Activated naive CD8-positive, alpha-beta T cell treated with anti-CD3 and anti-CD28 coated beads, Interleukin-2, amount 10 ng/mL, durations not matched to agents 7 days and 5 days (primary cell): ENCODE results near the gene ITGAL. TPM values are rescaled to one million over a fixed set of nuclear protein-coding genes. Genes with fewer than 3 reads are reported as not detected.
"Not testable (repeated sequence)": the region's sequence is repeated elsewhere in the genome, so short reads cannot be mapped to it uniquely, and the experiment has no call there.

Experiments
- ATAC-seq: fragments of 150-1000 bp; cut with Tn5 transposase; one replicate; pipeline ENCODE4 v1.10.0; 2021; ENCODE audit warnings: low read depth, moderate library complexity
- POLR2A ChIA-PET: fragments of 350-600 bp; sonication (Branson Sonifier 250); formaldehyde crosslinking; loops from one replicate; lab custom pipeline; 2021; ENCODE audit warnings: antibody characterized with exemption; lab: Charles Lee
- DNase-seq: peaks from one replicate; pipeline ENCODE4 v3.0.0; 2021
- H3K27ac Mint-ChIP-seq: one replicate; pipeline ENCODE4 v1.8.0; 2022; ENCODE audit warnings: mild to moderate bottlenecking, mixed read lengths
- H3K27me3 Mint-ChIP-seq: one replicate; pipeline ENCODE4 v1.8.0; 2022; ENCODE audit warnings: mild to moderate bottlenecking, moderate library complexity, mixed read lengths
- H3K36me3 Mint-ChIP-seq: one replicate; pipeline ENCODE4 v1.8.0; 2021; ENCODE audit warnings: mild to moderate bottlenecking, mixed read lengths
- H3K4me1 Mint-ChIP-seq: one replicate; pipeline ENCODE4 v1.8.0; 2021; ENCODE audit warnings: mixed read lengths
- H3K4me3 Mint-ChIP-seq: one replicate; pipeline ENCODE4 v1.8.0; 2022; ENCODE audit warnings: mild to moderate bottlenecking, moderate library complexity, mixed read lengths
- H3K9me3 Mint-ChIP-seq: one replicate; pipeline ENCODE4 v1.8.0; 2021; ENCODE audit warnings: mixed read lengths
- total RNA-seq, 2 experiments: library from RNA; stranded (reverse); gene quantifications; one replicate each; pipeline ENCODE4 v1.2.3, GENCODE V29; 2021

ITGAL gene
- total RNA-seq, 2 experiments from 2014 or later: 662 to 664 TPM

DNA sequence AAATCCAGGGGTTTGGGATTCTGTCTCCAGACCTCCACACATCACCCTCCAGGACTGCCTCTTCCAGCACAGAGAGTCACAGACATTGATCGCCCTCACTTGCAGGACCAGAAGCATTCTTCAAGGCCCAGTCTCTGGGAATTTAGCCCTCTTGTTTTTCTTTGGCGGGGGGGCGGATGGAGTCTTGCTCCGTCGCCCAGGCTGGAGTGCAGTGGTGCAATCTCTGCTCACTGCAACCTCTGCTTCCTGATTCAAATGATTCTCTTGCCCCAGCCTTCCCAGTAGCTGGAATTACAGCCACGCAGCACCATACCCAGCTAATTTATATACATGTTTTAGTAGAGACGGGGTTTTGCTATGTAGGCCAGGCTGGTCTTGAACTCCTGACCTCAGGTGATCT is 8.5 kb upstream of the ITGAL start:
- Mint-ChIP-seq H3K27me3 (no peaks in the 10 kb centered on the region), H3K4me1 (peaks cover 41% of the 10 kb centered on the region), H3K4me3 (no peak overlapping the region), H3K9me3 (no peaks in the 10 kb centered on the region), H3K36me3 (peaks cover 2% of the 10 kb centered on the region), H3K27ac (peak overlapping the region; percentile 38)
- POLR2A ChIA-PET: interaction anchor here (0.5 kb wide), 1 partner anchor 14 kb away, joined by 3 read pairs; no protein-coding TSS in a partner anchor
- DNase-seq: no peak
- ATAC-seq: no peak

DNA sequence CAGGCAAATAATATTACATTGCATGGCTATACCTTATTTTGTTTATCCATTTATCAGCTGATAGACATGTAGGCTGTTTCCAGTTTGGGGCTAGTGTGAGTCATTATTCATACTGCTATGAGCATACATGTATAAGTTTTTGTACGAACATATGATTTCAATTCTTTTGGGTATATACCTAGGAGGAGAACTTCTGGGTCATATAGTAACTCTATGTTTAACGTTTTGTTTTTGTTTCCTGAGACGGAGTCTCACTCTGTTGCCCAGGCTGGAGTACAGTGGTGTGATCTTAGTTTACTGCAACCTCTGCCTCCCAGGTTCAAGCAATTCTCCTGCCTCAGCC is 2.4 kb upstream of the ITGAL start:
- POLR2A ChIA-PET: interaction anchor here (1.1 to 8.1 kb wide), 3 partner anchors 12 to 284 kb away, joined by 3 to 259 read pairs (median 4); partner anchors contain the start of gene SEPHS2
- Mint-ChIP-seq H3K27ac (peak overlapping the region; percentile 92), H3K4me3 (peak overlapping the region; percentile 45), H3K36me3 (peaks cover 20% of the 10 kb centered on the region), H3K9me3 (no peaks in the 10 kb centered on the region), H3K27me3 (no peaks in the 10 kb centered on the region), H3K4me1 (peaks cover 45% of the 10 kb centered on the region)
- ATAC-seq: no peak
- no peak for DNase-seq

DNA sequence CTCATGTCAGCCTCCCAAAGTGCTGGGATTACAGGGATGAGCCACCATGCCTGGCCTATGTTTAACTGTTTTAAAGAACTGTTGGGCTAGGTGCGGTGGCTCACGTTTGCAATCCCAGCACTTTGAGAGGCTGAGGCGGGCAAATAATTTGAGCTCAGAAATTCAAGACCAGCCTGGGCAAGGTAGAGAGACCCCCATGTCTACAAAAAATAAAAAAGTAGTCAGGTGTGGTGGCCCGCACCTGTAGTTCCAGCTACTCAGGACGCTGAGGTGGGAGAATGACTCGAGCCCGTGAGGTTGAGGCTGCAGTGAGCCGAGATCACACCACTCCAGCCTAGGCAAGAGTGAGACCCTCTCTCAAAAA is 1.9 kb upstream of the ITGAL start:
- H3K36me3 Mint-ChIP-seq: peaks cover 24% of the 10 kb centered on the region
- peaks cover 48% of the 10 kb centered on the region for H3K4me1 Mint-ChIP-seq
- H3K27ac Mint-ChIP-seq: peak overlapping the region; percentile 92
- no peak for DNase-seq
- H3K9me3 Mint-ChIP-seq: no peaks in the 10 kb centered on the region
- no peaks in the 10 kb centered on the region for H3K27me3 Mint-ChIP-seq
- ATAC-seq: no peak
- no peak overlapping the region for H3K4me3 Mint-ChIP-seq
- POLR2A ChIA-PET: interaction anchor here (1.1 to 8.1 kb wide), 5 partner anchors 12 to 285 kb away, joined by 3 to 259 read pairs (median 4); partner anchors contain the start of gene SEPHS2

DNA sequence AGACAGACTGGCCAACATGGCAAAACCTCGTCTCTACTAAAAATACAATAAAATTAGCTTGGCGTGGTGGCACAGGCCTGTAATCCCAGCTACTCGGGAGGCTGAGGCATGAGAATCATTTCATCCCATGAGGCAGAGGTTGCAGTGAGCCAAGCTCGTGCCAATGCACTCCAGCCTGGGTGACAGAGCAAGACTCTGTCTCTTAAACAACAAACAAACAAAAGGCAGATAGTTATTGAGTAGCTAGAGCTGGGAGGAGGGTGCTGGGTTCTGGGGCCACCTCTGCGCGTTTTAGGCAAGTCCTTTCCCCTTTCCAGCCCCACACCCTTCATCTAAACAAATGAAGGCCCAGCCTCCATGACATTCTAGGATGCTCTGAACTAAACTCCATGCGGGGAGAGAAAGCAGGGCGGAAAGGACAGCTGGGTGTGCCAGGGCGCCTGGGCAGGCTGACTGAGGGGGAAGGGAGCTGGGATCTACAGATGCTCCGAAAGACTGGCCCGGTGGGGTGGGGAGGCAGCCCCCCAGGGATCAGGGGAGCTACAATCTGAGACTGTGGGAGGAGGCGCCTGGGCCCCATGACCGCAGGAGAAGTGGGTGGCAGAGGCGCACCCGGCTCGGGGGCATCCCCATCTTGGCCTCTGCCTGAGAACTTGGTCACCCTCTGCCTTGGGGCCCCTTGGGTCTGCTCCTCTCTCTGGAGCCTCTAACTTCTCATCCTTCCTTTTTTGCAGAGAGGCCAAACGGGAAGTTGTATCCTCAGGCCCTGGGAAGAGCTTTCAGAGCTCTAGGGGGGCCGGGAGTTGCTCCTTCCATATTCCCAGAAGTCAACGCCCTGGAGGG is 910 bp downstream of the ITGAL start:
- H3K27me3 Mint-ChIP-seq: no peaks in the 10 kb centered on the region

GRCh38 chr16:30474074-30474452 is 1.5 kb downstream of the ITGAL start:
- no peak for DNase-seq
- POLR2A ChIA-PET: interaction anchor here (0.5 to 8.1 kb wide), 19 partner anchors 9 to 169 kb away, joined by 3 to 259 read pairs (median 6); partner anchors contain the start of genes DCTPP1, SEPHS2, SEPTIN1 and TBC1D10B
- Mint-ChIP-seq H3K27me3 (no peaks in the 10 kb centered on the region), H3K36me3 (peaks cover 48% of the 10 kb centered on the region), H3K27ac (peak overlapping the region; percentile 92), H3K9me3 (no peaks in the 10 kb centered on the region), H3K4me3 (peak overlapping the region; percentile 100), H3K4me1 (peaks cover 52% of the 10 kb centered on the region)
- ATAC-seq: no peak

More for the DNA sequence above, 910 bp downstream of the ITGAL start:
- Mint-ChIP-seq H3K9me3 (no peaks in the 10 kb centered on the region), H3K4me1 (peaks cover 49% of the 10 kb centered on the region), H3K4me3 (peak overlapping the region; percentile 100), H3K36me3 (peaks cover 44% of the 10 kb centered on the region), H3K27ac (peak overlapping the region; percentile 92)
- ATAC-seq (peak; percentile 21), DNase-seq (peak; percentile 60)
- POLR2A ChIA-PET: interaction anchor here (0.5 to 8.1 kb wide), 22 partner anchors 9 to 290 kb away, joined by 3 to 259 read pairs (median 5); partner anchors contain the start of genes CORO1A, DCTPP1, SEPHS2 and SEPTIN1

GRCh38 chr16:30474684-30475083 is 2.1 kb downstream of the ITGAL start:
- ATAC-seq (no peak), DNase-seq (no peak)
- peaks cover 48% of the 10 kb centered on the region for H3K4me1 Mint-ChIP-seq
- no peaks in the 10 kb centered on the region for H3K27me3 Mint-ChIP-seq
- POLR2A ChIA-PET: interaction anchor here (0.6 to 8.1 kb wide), 10 partner anchors 8 to 168 kb away, joined by 3 to 259 read pairs (median 20); partner anchors contain the start of gene SEPHS2
- peaks cover 49% of the 10 kb centered on the region for H3K36me3 Mint-ChIP-seq
- H3K9me3 Mint-ChIP-seq: no peaks in the 10 kb centered on the region
- peak overlapping the region; percentile 100 for H3K4me3 Mint-ChIP-seq
- H3K27ac Mint-ChIP-seq: peak overlapping the region; percentile 71

DNA sequence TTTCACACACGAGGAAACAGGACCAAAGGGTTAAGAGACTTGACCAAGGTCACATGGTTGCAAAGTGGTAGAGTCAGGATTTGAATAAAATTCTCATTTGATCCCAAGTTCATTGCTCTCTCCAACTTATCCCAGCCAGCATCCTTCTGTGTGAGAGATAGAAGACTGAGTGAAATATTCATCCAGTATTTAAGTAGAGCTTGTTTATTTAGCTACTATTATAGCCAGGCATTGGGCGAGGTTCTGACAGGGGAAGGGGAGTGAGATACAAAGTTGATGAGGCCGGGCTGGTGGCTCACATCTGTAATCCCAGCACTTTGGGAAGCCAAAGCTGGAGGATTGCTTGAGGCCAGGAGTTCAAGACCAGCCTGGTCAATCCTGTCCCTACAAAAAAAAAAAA is 4.4 kb downstream of the ITGAL start:
- peaks cover 41% of the 10 kb centered on the region for H3K4me1 Mint-ChIP-seq
- DNase-seq (no peak), ATAC-seq (no peak)
- no peaks in the 10 kb centered on the region for H3K27me3 Mint-ChIP-seq
- no peaks in the 10 kb centered on the region for H3K9me3 Mint-ChIP-seq
- H3K27ac Mint-ChIP-seq: peak overlapping the region; percentile 80
- peaks cover 64% of the 10 kb centered on the region for H3K36me3 Mint-ChIP-seq
- POLR2A ChIA-PET: interaction anchor here (1.3 to 5.5 kb wide), 6 partner anchors 8 to 59 kb away, joined by 3 to 41 read pairs (median 8); partner anchors contain the start of gene DCTPP1
- H3K4me3 Mint-ChIP-seq: peak overlapping the region; percentile 23

DNA sequence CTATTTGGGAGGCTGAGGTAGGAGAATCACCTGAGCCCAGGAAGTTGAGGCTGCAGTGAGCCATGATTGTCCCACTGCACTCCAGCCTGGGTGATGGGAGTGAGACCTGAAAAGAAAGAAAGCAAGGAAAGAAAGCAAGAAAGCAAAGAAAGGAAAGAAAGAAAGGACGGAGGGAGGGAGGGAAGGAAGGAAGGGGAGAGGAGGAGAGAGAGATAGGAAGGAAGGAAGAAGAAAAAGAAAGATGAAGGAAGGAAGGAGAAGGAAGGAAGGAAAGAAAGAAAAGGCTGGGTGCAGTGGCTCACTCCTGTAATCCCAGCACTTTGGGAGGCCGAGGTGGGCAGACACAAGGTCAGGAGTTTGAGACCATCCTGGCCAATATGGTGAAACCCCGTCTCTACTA is 5.2 kb downstream of the ITGAL start:
- H3K9me3 Mint-ChIP-seq, H3K27me3 Mint-ChIP-seq, ATAC-seq, DNase-seq: not testable (repeated sequence)
- Mint-ChIP-seq H3K4me3 (peak overlapping the region; percentile 23), H3K4me1 (peaks cover 43% of the 10 kb centered on the region), H3K36me3 (peaks cover 68% of the 10 kb centered on the region), H3K27ac (peak overlapping the region; percentile 80)
- POLR2A ChIA-PET: interaction anchor here (1.3 to 5.5 kb wide), 4 partner anchors 9 to 58 kb away, joined by 3 to 41 read pairs (median 14); no protein-coding TSS in a partner anchor

DNA sequence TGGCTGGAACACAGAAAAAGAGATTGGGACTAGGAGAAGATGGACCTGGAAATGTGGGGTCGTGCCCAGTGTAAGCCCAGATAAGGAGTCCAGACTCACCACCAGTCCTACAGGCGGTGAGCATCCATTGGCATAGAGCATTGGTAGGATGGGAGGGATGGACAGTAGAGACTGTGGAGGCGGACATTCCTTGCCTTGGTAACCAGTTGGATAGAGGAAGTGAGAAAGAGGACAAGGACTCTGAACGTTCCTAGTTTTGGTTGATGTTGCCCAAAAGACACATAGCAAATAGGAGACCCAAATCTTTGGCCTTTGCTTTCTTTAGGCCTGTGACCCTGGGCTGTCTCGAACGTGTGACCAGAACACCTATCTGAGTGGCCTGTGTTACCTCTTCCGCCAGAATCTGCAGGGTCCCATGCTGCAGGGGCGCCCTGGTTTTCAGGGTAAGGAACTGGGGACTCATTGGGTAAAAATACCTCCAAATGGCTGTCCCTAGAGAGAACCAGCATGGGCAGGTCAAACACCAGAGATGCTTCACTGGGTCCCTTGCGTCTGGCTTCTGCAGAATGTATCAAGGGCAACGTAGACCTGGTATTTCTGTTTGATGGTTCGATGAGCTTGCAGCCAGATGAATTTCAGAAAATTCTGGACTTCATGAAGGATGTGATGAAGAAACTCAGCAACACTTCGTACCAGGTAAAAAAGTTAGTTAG is 6.4 kb downstream of the ITGAL start:
- ATAC-seq (no peak), DNase-seq (no peak)
- H3K27me3 Mint-ChIP-seq: no peaks in the 10 kb centered on the region
- peak overlapping the region; percentile 3 for H3K4me3 Mint-ChIP-seq
- peak overlapping the region; percentile 75 for H3K27ac Mint-ChIP-seq
- H3K4me1 Mint-ChIP-seq: peaks cover 46% of the 10 kb centered on the region
- H3K9me3 Mint-ChIP-seq: no peaks in the 10 kb centered on the region
- H3K36me3 Mint-ChIP-seq: peaks cover 65% of the 10 kb centered on the region
- POLR2A ChIA-PET: interaction anchor here (0.6 to 5.5 kb wide), 6 partner anchors 9 to 399 kb away, joined by 3 to 41 read pairs (median 5); partner anchors contain the start of gene DCTPP1

DNA sequence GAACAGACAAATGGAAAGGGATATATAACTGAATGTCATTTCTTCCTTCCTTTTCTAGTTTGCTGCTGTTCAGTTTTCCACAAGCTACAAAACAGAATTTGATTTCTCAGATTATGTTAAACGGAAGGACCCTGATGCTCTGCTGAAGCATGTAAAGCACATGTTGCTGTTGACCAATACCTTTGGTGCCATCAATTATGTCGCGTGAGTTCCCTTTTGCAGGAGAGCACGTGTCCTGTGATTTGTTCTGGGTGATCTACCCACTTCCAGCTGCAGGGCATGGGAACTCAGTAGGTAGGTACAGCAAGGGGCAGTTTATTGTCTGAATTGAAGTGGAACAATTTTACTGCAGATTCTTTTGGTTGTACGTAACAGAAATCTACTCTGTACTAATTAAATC is 8.8 kb downstream of the ITGAL start:
- H3K9me3 Mint-ChIP-seq: no peaks in the 10 kb centered on the region
- H3K4me1 Mint-ChIP-seq: peaks cover 43% of the 10 kb centered on the region
- H3K36me3 Mint-ChIP-seq: peaks cover 65% of the 10 kb centered on the region
- POLR2A ChIA-PET: interaction anchor here (0.6 to 5.5 kb wide), 6 partner anchors 8 to 174 kb away, joined by 3 to 41 read pairs (median 8); partner anchors contain the start of gene ITGAL
- DNase-seq: no peak
- H3K27ac Mint-ChIP-seq: peak overlapping the region; percentile 62
- no peak for ATAC-seq
- no peaks in the 10 kb centered on the region for H3K27me3 Mint-ChIP-seq
- peak overlapping the region; percentile 11 for H3K4me3 Mint-ChIP-seq

DNA sequence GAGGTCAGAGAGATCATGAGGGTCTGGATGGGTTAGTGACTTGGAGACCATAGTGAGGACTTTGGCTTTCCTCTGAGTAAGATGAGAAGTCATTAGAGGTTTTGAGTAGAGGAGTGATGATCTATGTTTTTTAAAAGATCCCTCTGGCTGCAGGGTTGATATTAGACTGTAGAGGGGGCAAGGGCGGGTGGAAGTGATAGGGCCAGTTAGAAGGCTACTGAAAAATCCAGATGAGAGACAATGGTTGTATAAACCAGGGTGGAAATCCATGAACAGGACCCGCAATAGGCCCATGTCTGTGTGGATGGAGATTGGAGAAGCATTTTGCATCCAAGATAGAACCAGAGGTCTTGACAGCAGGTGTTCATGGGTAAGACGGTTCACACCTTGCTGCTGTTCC is 9.8 kb downstream of the ITGAL start:
- ATAC-seq: peak; percentile 39
- Mint-ChIP-seq H3K4me1 (peaks cover 39% of the 10 kb centered on the region), H3K9me3 (no peaks in the 10 kb centered on the region), H3K36me3 (peaks cover 61% of the 10 kb centered on the region), H3K27me3 (no peaks in the 10 kb centered on the region), H3K27ac (peak overlapping the region; percentile 84), H3K4me3 (peak overlapping the region; percentile 39)
- no peak for DNase-seq
- POLR2A ChIA-PET: interaction anchor here (0.7 to 2.8 kb wide), 3 partner anchors 9 to 24 kb away, joined by 3 to 11 read pairs (median 4); partner anchors contain the start of gene ITGAL

DNA sequence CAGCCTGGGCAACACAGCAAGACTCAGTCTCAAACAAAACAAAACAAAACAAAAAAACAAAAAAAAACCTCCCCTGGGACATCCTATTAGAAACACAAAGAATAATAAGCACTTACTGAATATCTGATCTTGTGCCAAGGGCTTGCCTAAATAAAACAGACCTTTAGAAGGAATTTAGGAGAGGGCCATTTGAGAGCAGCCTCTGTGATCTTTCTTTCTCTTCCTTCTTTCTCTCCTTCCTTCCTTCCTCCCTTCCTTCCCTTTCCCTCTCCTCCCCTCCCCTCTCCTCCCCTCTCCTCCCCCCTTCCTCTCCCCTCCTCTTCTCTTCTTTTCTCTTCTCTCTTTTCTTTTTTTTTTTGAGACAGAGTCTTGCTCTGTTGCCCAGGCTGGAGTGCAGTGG is 12.3 kb downstream of the ITGAL start:
- peaks cover 47% of the 10 kb centered on the region for H3K4me1 Mint-ChIP-seq
- no peak for DNase-seq
- peaks cover 65% of the 10 kb centered on the region for H3K36me3 Mint-ChIP-seq

More for the DNA sequence above, 12.3 kb downstream of the ITGAL start:
- Mint-ChIP-seq H3K9me3 (no peaks in the 10 kb centered on the region), H3K27ac (peak overlapping the region; percentile 67), H3K4me3 (no peak overlapping the region), H3K27me3 (no peaks in the 10 kb centered on the region)
- POLR2A ChIA-PET: interaction anchor here (0.7 kb wide), 1 partner anchor 29 kb away, joined by 3 read pairs; no protein-coding TSS in a partner anchor
- ATAC-seq: no peak
